Fibroblast of pulmonary artery (primary cell): ENCODE data around the gene ATRN.

Experiments
- DNase-seq: peaks from one replicate; pipeline ENCODE4 v3.0.0-alpha.2; 2010; ENCODE audit warnings: low read depth
- H3K4me3 ChIP-seq: replicated peaks from 2 replicates; pipeline ENCODE4 v1.5.1; 2011; ENCODE audit warnings: low read depth, mild to moderate bottlenecking, control low read depth, low read length, moderate library complexity
- TF ChIP-seq, protein P1 (sequence below): IDR thresholded peaks from 2 replicates; pipeline ENCODE4 v1.5.1; 2011; ENCODE audit warnings: mild to moderate bottlenecking, control low read depth, low read length, inconsistent platforms; ENCODE audit errors: missing control alignments

Gene ATRN

DNA sequence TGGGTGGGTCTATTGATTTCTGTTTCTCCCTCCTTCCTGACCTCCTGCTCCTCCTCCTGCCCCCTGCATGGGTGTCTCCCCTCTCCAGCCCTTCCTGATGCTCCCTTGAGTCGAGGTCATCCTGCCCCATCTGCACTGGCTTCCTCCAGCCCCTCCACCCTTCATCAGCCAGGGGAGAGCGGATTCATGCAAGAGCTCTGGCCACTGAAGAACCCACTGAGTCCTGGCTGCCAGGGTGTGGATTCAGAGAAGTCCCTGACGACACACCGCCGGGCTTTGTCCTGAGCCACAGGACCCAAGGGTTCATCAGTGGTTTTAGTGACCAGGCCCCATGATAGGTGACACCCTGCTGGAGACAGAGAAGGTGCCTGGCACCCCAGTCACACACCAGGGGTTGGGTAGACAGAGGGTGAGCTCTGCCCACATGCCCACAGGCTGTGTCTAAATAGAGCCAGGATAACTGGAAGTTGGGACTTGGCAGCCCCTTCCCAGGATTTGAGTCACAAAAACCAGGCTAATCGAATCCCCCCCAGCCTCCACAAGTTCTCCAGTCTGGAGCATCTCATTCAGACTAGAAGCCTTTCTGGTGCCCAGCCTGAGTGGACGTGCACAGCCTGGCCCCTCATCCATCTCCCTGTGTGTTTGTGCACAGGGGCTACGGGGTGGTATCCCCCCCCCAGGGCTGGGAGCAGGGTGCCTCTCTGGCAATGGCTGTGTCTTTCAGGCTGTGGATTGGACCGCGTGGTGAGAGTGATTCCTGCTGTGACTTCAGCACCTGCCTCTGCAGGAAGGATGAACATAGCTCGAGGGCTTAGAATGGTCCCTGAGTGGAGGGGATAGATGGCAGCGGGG is 191.2 kb downstream of the ATRN start:
- no peak overlapping the region for H3K4me3 ChIP-seq
- no peak for DNase-seq
- TF ChIP-seq, protein P1, sequence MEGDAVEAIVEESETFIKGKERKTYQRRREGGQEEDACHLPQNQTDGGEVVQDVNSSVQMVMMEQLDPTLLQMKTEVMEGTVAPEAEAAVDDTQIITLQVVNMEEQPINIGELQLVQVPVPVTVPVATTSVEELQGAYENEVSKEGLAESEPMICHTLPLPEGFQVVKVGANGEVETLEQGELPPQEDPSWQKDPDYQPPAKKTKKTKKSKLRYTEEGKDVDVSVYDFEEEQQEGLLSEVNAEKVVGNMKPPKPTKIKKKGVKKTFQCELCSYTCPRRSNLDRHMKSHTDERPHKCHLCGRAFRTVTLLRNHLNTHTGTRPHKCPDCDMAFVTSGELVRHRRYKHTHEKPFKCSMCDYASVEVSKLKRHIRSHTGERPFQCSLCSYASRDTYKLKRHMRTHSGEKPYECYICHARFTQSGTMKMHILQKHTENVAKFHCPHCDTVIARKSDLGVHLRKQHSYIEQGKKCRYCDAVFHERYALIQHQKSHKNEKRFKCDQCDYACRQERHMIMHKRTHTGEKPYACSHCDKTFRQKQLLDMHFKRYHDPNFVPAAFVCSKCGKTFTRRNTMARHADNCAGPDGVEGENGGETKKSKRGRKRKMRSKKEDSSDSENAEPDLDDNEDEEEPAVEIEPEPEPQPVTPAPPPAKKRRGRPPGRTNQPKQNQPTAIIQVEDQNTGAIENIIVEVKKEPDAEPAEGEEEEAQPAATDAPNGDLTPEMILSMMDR: no peak

DNA sequence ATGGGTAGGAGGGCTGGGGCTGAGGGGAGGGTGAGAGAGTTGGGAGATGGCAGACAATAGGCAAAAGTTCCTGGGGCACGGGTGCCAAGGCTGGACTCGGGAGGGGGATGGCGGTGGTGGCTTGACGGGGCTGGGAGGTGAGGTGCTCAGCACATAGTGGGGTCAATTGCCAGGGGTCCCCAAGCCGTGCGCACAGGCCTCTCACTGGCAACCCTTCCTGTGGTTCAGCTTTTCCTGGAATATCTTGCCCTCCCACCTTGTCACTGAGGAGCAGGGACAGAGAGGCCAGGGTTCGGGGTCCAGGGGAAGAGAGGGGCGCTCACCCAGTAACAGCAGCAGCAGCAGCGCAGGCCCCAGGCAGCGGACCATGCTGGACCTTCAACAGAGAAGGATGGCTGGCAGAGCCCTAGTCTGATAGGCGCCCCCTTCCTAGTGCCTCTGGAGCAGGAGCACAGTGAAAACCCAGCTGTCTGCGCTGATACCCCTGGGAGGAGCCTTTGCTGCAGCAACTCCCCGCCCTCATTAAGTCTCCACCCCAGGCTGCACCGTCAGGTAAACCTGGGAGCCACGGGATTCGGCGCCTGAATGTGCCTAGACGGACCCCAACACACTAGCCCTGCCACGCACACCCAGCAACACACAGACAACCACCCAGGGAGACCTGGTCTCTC is 192.3 kb downstream of the ATRN start, which contains the start of gene GFRA4:
Gene GFRA4, minus strand, starts transcription at position 369 of the 671 bp plus-strand sequence. Its CDS starts 0 bp downstream, at position 369.
- TF ChIP-seq, protein P1: no peak

DNA sequence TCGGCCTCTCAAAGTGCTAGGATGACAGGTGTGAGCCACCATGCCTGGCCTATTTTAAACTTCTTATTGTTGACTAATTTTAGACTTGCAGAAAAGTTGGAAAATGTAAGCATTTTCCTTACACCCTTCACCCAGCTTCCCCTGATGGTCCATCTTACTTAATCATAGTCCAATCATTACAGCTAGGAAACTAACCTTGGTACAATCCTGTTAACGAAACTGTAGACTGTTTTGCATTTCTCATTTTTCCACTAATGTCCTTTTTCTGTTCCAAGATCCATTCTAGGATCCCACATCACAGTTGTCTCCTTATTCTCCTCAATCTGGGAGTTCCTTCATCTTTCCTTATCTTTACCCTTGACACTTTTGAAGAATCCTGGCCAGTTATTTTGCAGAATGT is 193.0 kb downstream of the ATRN start:
- TF ChIP-seq, protein P1: no peak
- no peak for DNase-seq
- H3K4me3 ChIP-seq: no peak overlapping the region

More for the DNA sequence above, 192.3 kb downstream of the ATRN start, which contains the start of gene GFRA4:
- DNase-seq: no peak
- H3K4me3 ChIP-seq: no peak within 1 kb of the TSS

DNA sequence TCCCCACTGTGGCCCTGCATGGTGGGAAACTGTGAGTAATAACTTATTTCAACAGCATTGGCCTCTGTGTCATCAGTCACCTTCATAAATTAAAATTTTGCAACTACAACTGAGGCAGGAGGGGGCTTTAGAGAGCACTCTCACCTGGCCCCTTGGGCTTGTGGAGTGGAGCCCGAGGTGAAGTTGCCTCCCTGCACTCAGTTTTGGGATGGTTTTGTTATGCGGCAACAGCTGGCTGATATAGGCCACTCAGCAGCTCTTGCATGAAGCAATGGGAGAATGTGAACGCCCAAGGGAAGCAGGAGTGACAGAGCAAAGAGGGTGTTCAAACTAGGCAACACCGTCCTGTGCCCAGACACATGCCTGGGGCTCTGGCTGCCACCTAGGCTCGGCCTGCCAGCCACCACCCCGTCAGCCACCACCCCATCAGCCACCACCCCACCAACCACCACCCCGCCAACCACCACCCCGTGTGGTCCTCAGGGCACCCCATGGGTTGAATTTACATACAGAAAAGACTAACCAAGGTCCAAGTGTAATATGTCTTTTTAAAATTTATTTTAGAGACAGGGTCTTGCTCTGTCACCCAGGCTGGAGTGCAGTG is 196.7 kb downstream of the ATRN start:
- no peak overlapping the region for H3K4me3 ChIP-seq
- no peak for DNase-seq
- TF ChIP-seq, protein P1: no peak

DNA sequence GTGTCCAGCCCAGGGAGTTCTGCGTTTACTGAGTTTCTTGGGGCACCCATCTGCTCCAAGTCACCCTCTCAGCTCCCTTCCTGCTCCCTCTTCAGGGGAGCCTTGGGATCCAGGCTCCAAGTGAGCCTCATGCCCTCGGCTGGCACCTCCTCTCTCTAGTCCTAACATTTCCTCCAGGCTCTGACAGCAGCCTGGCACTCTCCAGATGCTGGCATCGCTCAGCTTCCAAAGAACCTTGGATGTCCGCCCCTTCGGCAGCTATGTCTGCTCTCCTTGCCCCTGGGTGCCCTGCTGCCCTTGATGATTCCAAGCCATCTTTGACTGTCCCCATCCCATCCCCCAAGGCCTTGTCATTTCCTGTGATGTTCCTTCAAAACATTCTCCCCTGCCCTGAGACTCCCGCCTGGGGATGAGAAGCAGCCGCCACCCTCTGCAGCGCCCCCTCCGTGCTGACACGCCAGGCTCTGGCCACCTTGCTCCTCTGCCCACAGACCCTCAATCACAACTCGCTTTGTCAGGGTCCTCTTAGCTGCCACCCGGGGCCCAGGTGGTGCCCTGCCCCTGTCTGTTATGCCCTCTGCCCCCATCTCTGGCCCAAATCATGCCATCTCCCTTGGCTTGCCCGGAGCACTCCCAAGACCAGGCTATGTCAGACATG is 199.0 kb downstream of the ATRN start:
- no peak for DNase-seq
- H3K4me3 ChIP-seq: no peak overlapping the region
- TF ChIP-seq, protein P1: no peak

DNA sequence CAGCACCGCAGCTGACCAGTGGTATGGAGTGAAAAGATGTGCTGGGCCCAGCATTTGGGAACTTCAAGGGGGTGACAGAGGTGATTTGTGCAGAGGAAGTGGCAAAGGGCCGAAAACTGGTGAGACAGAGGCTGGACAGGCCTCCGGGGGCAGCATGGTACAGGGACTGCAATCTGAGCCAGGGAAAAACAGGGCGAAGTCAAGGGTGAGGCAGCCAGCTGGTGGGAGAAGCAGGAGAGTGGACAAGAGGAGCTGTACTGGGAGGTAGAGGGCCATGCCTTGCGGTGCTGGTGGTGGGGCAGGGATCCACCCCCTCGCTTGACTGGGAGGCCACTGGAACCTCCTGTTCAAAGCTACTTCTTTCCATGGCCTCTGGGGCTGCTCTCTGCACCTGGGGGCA is 199.7 kb downstream of the ATRN start:
- DNase-seq: peak; percentile 31
- no peak overlapping the region for H3K4me3 ChIP-seq
- TF ChIP-seq, protein P1: peak; percentile 2
